HG03432 (cell line): Measurements from ENCODE around the gene MEF2C.

Experiments
- ATAC-seq: cut with Tn5 transposase; IDR thresholded peaks from one replicate; pipeline ENCODE4 v1.9.1; 2021; ENCODE audit warnings: mild to moderate bottlenecking, moderate library complexity; ENCODE audit not compliant: unreplicated experiment

MEF2C gene

GRCh38 chr5:88833371-88834130 is 49.4 kb downstream of the MEF2C start:
- ATAC-seq, result peak; percentile 51

DNA sequence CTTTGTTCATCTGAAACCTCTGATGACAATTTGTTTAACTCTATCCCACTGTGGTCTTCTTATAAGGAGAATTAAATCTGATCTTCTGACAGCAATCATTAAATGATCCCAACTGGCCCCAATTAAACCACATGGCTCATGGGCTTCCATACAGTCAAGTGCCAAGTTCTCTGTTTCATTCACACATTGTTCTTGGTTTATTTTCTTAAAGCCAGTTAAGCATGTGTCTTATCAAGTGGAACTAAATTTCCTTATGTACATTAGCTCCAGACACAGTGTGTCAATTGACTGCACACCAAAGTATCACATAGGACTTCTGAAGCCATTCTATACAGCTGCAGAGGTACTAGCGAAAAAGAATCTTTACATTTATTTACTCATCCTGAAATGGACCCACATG is 51.2 kb downstream of the MEF2C start:
- no peak for ATAC-seq

DNA sequence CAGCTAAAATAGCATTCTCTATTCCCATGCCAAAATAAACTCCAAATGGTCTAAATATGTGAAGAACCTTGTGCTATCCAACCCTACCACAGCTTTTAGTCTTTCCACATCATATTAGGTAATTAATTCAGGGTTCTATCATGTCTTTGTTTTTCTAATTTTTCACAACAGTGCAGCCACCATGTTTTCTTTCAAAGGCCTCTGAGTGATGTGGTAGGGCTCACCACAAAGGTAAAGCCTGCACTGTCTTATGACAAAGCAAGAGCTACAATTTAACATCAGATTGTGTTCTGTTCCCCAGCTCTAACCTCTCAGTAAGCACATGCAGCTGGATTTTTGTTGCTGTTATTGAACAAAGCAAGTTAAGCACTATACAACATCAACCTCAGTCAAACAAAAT is 52.4 kb downstream of the MEF2C start:
- peak; percentile 14 for ATAC-seq

GRCh38 chr5:88829775-88830174 is 53.2 kb downstream of the MEF2C start:
- ATAC-seq, result no peak

GRCh38 chr5:88829054-88829453 is 53.9 kb downstream of the MEF2C start:
- ATAC-seq, result no peak

GRCh38 chr5:88827997-88828396 is 55.0 kb downstream of the MEF2C start:
- no peak for ATAC-seq

DNA sequence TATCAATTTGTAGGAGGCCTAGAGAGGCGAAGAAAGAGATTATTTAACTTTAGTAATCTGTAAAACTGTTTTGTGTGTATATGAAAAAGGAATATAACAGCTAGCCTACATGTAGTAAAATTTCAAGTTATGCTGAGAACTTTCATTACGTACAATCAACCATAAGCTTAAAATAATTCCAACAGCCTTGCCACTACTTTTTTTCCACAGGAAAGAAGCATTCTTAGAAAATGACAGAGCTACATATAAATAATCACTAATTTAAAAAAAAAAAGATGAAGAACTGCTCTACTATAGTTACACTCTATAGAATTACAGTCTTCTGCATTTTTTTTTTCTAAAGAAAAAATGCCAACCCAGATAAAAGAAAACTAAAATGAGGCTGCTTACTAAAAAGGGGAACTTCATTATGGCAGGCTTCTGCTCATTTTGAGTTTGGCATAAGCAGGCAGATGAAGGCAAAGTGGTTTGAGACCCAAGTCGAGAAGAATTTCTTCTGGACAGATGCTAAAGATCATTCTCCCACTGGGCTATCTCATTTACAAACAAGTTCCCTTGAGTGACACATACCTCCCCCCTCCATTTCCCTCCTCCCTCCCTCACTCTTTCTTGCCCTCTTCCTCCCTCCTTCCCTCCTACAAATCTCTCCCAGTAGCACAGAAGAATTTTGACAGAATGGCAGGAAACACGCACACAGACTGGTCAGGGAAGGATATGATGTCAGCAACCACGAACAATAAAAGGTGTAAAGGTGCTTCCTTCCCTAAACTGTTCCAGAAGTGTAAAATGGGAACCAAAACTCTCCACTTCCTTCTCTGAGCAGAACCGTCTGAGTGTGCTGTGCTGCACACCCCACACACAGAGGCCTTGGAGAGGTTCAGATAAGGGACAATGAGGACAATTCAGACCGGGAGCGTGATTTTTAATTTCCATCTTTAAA is 56.1 kb downstream of the MEF2C start:
- ATAC-seq, result peak; percentile 75

- no peak for ATAC-seq
These were observed 57.2 kb downstream of the MEF2C start for GRCh38 chr5:88825584-88826315.

DNA sequence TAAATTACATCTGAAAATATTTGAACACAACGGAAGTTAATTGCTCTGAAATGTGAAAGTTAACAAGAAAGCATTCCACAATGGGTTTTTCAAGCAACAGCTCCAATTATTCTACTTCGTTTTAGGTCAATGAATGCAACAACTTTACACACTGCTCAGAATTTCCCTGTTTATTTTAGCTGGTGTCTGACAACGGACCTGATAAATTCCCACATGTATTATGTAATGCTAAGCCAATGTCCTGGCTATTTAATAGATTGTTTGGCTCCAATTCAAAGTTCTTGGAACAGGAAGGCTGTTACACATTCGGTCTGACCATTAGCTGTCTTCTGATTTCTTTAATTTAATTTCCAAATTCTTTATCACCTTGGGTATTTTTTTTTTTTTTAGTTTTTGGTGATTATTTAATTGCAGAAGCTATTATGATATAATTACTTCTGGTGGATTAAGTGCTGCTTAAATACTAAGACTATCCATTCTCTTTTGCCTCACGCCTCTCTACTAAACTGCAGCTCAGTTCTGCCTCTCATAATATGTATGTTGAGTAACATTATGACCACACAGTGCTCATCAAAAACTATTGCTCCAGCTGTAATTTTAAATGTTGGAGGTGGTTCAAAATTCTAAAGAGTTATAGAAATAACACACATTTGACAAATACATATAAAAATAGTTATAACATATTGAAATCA is 57.9 kb downstream of the MEF2C start:
- ATAC-seq, result no peak

GRCh38 chr5:88824141-88824540 is 58.8 kb downstream of the MEF2C start:
- ATAC-seq, result no peak

- ATAC-seq, result no peak
These were observed 59.8 kb downstream of the MEF2C start for GRCh38 chr5:88823201-88823600.

DNA sequence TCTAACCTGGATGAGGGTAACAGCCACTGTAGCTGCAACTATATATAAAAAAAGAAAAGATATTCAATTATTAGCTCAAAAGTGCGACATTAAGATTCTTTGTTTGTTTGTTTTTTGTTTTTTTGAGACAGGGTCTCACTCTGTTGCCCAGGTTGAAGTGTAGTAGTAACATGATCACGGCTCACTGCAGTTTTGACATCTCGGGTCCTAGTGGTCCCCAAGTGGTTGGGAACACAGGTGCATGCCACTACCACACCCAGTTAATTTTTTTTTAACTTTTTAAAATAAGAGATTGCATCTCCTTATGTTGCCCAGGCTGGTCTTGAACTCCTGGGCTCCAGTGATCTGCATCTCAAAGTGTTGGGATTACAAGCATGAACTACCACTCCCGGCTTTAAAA is 61.8 kb downstream of the MEF2C start:
- peak; percentile 28 for ATAC-seq

DNA sequence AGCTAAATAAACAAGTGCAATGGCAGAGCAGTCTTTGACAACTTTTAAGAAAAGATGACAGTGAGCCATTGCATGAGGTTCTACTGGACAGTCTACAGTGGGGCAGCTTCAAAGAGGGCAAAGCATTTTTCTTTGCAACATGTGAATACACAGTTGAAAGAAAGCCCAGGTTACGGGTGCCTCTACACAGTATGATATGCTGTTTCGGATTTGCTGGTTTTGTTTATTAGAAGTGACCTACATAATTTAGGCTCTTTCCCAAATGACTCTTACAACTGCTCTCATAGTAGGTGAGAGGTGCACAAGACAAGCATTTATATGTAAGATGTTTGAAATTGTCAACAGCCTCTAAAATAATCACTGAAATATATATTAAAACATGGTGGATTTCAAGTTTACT is 62.4 kb downstream of the MEF2C start:
- ATAC-seq, result no peak

DNA sequence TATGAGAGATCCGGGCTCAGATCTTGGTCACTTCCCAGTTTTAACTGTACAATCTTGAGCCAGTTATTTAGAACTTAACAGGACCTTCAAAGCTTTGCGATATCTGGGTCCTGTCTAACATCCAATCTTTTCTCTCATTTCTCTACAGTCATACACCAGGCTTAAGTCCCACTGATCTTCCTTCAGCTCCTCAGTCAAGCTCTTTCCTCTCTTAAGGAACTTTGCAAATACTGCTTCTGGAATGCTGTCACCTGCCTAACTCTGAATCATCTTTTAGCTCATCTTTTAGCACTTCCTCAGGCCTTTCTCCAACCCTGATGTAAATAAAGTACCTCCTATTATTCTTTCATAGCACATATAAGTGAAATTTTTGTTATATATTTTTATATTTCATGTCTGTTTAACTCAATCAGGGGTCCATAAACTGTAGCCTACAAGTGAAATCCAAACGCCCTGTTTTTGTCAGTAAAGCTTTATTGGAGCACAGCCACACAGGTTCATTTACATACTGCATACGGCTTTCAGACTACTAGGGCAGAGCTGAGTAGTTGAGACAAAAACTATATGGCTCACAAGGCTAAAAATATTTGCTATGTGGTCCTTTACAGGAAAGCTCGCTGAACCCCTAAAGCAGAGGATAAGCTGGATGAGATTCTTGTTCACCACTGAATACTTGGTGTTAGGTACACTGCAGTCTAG is 63.5 kb downstream of the MEF2C start:
- peak; percentile 31 for ATAC-seq

GRCh38 chr5:88818296-88818695 is 64.7 kb downstream of the MEF2C start:
- ATAC-seq, result no peak

DNA sequence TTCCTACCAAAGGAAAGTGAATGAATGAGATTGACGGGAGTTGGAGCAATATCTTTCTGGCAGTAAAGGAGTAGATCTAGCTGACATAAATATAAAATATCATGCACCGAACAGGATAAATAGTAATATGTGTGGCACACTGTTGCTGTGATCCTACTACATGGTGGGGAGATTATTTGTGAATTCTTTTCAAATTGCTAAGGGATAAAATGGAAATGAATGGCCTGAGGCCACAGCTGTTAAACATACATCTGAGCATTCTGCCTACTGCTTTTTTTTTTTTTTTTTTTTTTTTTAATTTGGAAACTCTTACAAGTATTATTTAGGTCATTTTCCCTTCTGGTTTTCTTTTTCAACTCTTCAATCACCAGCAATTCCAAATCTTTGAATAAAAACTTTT is 66.8 kb downstream of the MEF2C start:
- ATAC-seq, result no peak

DNA sequence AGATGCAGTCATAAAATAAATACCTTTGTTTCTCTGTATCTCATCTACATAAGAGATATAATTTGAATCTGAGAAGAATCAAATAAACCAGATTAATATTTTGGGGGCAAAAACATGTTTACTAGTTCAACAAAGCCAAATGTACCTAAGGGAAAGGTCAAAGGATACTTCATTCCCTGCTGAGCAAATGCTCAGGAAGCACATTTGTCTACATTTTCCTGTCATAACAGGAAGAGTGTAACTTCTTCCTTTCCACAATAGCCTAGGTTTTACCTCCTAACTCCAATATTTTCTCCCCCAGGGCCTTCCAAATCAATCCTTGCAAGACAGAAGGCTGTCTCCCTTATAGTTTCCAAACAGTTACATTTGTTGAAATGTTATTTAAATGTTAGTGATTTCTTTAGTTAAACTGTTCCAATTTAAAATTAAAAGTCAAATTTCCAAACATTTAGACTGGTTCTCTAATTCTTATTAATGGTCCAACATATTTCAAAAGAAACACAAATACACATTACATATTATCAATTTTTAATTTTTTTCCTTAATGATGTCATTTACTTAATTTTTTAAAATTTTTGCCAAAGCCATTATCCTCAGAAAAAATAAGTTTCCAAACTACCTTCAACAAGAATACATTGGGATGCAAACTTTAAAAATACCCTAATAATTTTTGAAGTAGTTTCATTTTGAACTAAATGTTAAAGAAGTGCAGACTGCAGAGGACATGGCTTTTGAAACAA is 67.8 kb downstream of the MEF2C start:
- ATAC-seq, result no peak

DNA sequence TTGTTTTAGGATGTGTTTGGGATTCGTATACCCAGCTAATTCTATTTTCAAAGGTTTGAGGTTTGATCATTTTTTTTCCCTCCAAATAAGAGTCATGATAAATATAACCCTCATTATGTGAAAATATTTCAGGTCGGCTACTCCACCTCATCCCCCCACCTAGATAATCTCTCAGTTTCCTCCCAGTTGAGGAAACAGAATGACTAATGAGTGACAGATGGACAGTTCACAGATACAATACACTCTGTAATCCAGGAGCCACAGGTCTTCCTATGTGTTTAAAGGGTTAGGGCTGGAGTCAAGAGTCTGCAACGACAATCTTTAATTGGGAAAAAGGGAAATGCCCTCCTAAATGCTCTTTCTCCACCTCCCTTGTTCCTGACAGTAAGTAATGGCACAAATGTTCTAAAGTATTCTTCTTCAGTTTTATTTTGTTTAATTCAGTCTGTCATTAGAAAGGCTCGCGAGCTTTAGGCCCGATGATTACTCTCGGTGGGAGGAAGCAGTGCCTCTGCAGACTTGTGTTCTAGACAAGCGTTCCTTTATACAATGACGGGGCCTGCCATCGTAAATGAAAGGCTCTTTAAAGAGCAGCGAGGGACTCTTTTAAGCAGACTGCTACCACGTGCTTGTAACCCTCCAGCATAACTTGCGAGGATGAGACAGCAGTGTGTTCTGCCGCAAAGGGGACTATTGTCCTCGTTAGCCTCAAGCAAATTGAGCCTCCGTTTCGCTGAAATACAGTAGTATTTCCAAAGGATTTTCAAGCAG is 69.0 kb downstream of the MEF2C start:
- peak; percentile 38 for ATAC-seq

GRCh38 chr5:88813244-88813643 is 69.7 kb downstream of the MEF2C start:
- no peak for ATAC-seq
